ENCODE data around the gene MYH11.

GRCh38 chr16:15903960-15904359 lies 47.1 kb upstream of the MYH11 start:
- no peak for TF ChIP-seq CTCF (conservative IDR thresholded peaks at IDR 0.05 in 1 of 2, IDR thresholded peaks at IDR 0.05 in 1 of 2; ENCODE audit: extremely low read depth in 1 of 2, insufficient read depth in 1 of 2, low read depth in 1 of 2, low read length in 2 of 2)
- TF ChIP-seq EZH2 (IDR thresholded peaks at IDR 0.05; ENCODE audit: borderline replicate concordance, low read length), result no peak

Data from mammary epithelial cell (primary cell).